ENCODE measurements around the gene LINGO1. TPM values are rescaled to one million over a fixed set of nuclear protein-coding genes. Genes with fewer than 3 reads are reported as not detected.

Gene LINGO1
- total and polyA plus RNA-seq, 2 donors (not counting 3 experiments of a cell fraction or from before 2014, with no cell fraction given) = 0.15 to 0.33 TPM

DNA sequence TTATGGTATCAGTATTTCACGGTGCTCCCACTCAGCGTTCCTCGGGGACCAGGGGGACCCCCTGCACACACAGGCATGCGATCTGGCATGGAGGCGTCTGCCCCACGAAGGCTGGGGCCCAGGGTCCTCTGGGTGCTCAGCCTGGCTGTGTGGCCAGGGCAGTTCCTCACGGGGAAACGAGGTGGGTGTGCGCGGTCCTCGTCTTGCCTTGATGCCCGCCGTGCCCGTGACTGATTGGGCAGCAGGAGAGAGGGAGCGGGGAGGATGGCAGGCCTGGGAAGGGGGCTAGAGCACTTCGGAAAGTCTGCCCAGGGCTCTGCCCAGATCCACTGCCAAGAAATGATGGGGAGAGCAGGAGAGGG, 10.9 kb downstream of the LINGO1 start:
- ChIA-PET CTCF (interaction anchor here (1.3 to 4.1 kb wide), 2 partner anchors 12 to 79 kb away, joined by 4 to 29 read pairs; partner anchors contain the start of gene LINGO1), POLR2A (no interaction called here)
- H3K27ac ChIP-seq (ENCODE audit: insufficient read depth, low read depth, low read length) = no peak overlapping the region
- no peak overlapping the region for H2AFZ ChIP-seq (ENCODE audit: low read depth, low read length)
- H4K20me1 ChIP-seq (replicated peaks; ENCODE audit: control insufficient read depth, extremely low read depth, insufficient read depth, low read length) = no peaks in the 10 kb centered on the region
- no peaks in the 10 kb centered on the region for H3K4me1 ChIP-seq (ENCODE audit: control insufficient read depth, extremely low read depth, insufficient read depth, low read length)
- intact Hi-C loops (cut with micrococcal nuclease) = no loop called here
- H3K9me1 ChIP-seq (replicated peaks; ENCODE audit: control insufficient read depth, extremely low read depth, insufficient read depth, low read length) = no peaks in the 10 kb centered on the region
- H3K9me3 ChIP-seq (replicated peaks; ENCODE audit: control insufficient read depth, insufficient read depth, low read length) = no peaks in the 10 kb centered on the region
- no peaks in the 10 kb centered on the region for H3K27me3 ChIP-seq (ENCODE audit: control insufficient read depth in 2 of 2, insufficient read depth in 2 of 2, low read length in 2 of 2)
- no peak overlapping the region for H3K4me2 ChIP-seq (ENCODE audit: insufficient read depth, low read length)
- TF ChIP-seq, protein P1, sequence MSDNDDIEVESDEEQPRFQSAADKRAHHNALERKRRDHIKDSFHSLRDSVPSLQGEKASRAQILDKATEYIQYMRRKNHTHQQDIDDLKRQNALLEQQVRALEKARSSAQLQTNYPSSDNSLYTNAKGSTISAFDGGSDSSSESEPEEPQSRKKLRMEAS (IDR thresholded peaks at IDR 0.05; ENCODE audit: insufficient read depth, insufficient read length) = no peak
- no peak for TF ChIP-seq MYC (IDR thresholded peaks at IDR 0.05; ENCODE audit: low read depth, low read length)
- TF ChIP-seq GATA2 (IDR thresholded peaks at IDR 0.05; ENCODE audit: insufficient read depth, insufficient read length, low read depth, low read length) = no peak
- no peak for TF ChIP-seq POLR2A (IDR thresholded peaks at IDR 0.05; ENCODE audit: low read depth, low read length)
- TF ChIP-seq, protein P2, sequence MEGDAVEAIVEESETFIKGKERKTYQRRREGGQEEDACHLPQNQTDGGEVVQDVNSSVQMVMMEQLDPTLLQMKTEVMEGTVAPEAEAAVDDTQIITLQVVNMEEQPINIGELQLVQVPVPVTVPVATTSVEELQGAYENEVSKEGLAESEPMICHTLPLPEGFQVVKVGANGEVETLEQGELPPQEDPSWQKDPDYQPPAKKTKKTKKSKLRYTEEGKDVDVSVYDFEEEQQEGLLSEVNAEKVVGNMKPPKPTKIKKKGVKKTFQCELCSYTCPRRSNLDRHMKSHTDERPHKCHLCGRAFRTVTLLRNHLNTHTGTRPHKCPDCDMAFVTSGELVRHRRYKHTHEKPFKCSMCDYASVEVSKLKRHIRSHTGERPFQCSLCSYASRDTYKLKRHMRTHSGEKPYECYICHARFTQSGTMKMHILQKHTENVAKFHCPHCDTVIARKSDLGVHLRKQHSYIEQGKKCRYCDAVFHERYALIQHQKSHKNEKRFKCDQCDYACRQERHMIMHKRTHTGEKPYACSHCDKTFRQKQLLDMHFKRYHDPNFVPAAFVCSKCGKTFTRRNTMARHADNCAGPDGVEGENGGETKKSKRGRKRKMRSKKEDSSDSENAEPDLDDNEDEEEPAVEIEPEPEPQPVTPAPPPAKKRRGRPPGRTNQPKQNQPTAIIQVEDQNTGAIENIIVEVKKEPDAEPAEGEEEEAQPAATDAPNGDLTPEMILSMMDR (IDR thresholded peaks at IDR 0.05; ENCODE audit: extremely low read depth in 1 of 2, insufficient read depth in 1 of 2, low read depth in 1 of 2, low read length in 2 of 2) = no peak
- no peak for TF ChIP-seq EZH2 (IDR thresholded peaks at IDR 0.05; ENCODE audit: borderline replicate concordance, low read depth, low read length, severe bottlenecking)
- no peak for TF ChIP-seq JUN (IDR thresholded peaks at IDR 0.05; ENCODE audit: borderline replicate concordance, insufficient read depth, insufficient read length, low read depth)
- TF ChIP-seq POLR2AphosphoS5 (IDR thresholded peaks at IDR 0.05; ENCODE audit: insufficient read depth, low read depth, low read length) = no peak
- no peak for TF ChIP-seq FOS (IDR thresholded peaks at IDR 0.05; ENCODE audit: borderline replicate concordance, insufficient read depth, low read length)
- dilution Hi-C loops (cut with MboI; ENCODE audit: extremely low pct_ligation_motif_present, low sequenced_read_pairs) = no loop called here
- no peak for FAIRE-seq
- BruUV-seq (replicated peaks) = no TSS peak
- no peak overlapping the region for H3K9ac ChIP-seq (replicated peaks; ENCODE audit: extremely low read depth, insufficient read depth, low read length)
- no peak for DNase-seq (ENCODE audit: low read depth, low spot score)
- no peaks in the 10 kb centered on the region for H3K79me2 ChIP-seq (ENCODE audit: control insufficient read depth, insufficient read depth, low read length)
- H3K36me3 ChIP-seq (ENCODE audit: control insufficient read depth in 2 of 2, extremely low read depth in 1 of 2, insufficient read depth in 2 of 2, low read length in 2 of 2) = no peaks in the 10 kb centered on the region
- no peak overlapping the region for H3K4me3 ChIP-seq (replicated peaks in 1 of 3; ENCODE audit: insufficient read depth in 1 of 3, low read depth in 1 of 3, low read length in 3 of 3)

Measured in endothelial cell of umbilical vein (primary cell).